WTC11 (cell line): ENCODE measurements around the gene LCE2A. TPM values are rescaled to one million over a fixed set of nuclear protein-coding genes. Genes with fewer than 3 reads are reported as not detected.

Experiments used
- ATAC-seq: fragments of 200-7000 bp; cut with Tn5 transposase; 2 replicates; pipeline ENCODE4 v1.10.0; 2021; ENCODE audit warnings: mild to moderate bottlenecking, moderate library complexity
- CTCF ChIA-PET: fragments of 300-600 bp; sonication (Branson Sonifier 250); formaldehyde crosslinking; loops from one replicate; lab custom pipeline; 2021; ENCODE audit warnings: antibody characterized with exemption; lab: Charles Lee
- POLR2A ChIA-PET: fragments of 350-600 bp; sonication (Branson Sonifier 250); formaldehyde crosslinking; loops from one replicate; lab custom pipeline; 2021; ENCODE audit warnings: antibody characterized with exemption; lab: Charles Lee
- DNase-seq: peaks from one replicate; pipeline ENCODE4 v3.0.0; 2021; ENCODE audit warnings: low spot score
- H3K27ac Mint-ChIP-seq: 2 replicates; pipeline ENCODE4 v1.8.0; 2021; ENCODE audit warnings: mixed read lengths
- H3K27me3 Mint-ChIP-seq: 2 replicates; pipeline ENCODE4 v1.8.0; 2021; ENCODE audit warnings: low read depth, mild to moderate bottlenecking, moderate library complexity, mixed read lengths
- H3K36me3 Mint-ChIP-seq: 2 replicates; pipeline ENCODE4 v1.8.0; 2021; ENCODE audit warnings: mixed read lengths
- H3K4me1 Mint-ChIP-seq: 2 replicates; pipeline ENCODE4 v1.8.0; 2022; ENCODE audit warnings: mixed read lengths
- H3K4me3 Mint-ChIP-seq: 2 replicates; pipeline ENCODE4 v1.8.0; 2021; ENCODE audit warnings: mild to moderate bottlenecking, moderate library complexity, mixed read lengths
- H3K9me3 Mint-ChIP-seq: 2 replicates; pipeline ENCODE4 v1.8.0; 2021; ENCODE audit warnings: mixed read lengths
- ATF2 ChIP-seq: sonication (generic); formaldehyde crosslinking; IDR thresholded peaks from 2 replicates; pipeline ENCODE4 v1.8.1; 2022; ENCODE audit warnings: low read depth, missing genetic modification reagents, borderline replicate concordance
- E2F1 ChIP-seq: sonication (generic); formaldehyde crosslinking; IDR thresholded peaks from 2 replicates; pipeline ENCODE4 v1.8.0; 2022; ENCODE audit warnings: mild to moderate bottlenecking, missing genetic modification reagents
- E2F4 ChIP-seq: sonication (generic); formaldehyde crosslinking; IDR thresholded peaks from 2 replicates; pipeline ENCODE4 v1.8.1; 2022; ENCODE audit warnings: low read depth, mild to moderate bottlenecking, moderate library complexity, missing genetic modification reagents, borderline replicate concordance
- E2F5 ChIP-seq: sonication (generic); formaldehyde crosslinking; IDR thresholded peaks from 2 replicates; pipeline ENCODE4 v1.8.1; 2022; ENCODE audit warnings: mild to moderate bottlenecking, moderate library complexity, missing genetic modification reagents
- FOXP4 ChIP-seq: sonication (generic); formaldehyde crosslinking; IDR thresholded peaks from 2 replicates; pipeline ENCODE4 v1.8.0; 2022; ENCODE audit warnings: mild to moderate bottlenecking, missing genetic modification reagents
- HMGA2 ChIP-seq: fragments of 250-450 bp; sonication (Bioruptor Pico); IDR thresholded peaks from 2 replicates; pipeline ENCODE4 v1.4.0; 2021; ENCODE audit warnings: mild to moderate bottlenecking, moderate library complexity
- JAZF1 ChIP-seq: fragments of 250-450 bp; sonication (Bioruptor Pico); IDR thresholded peaks from 2 replicates; pipeline ENCODE4 v1.9.0; 2021; ENCODE audit warnings: moderate library complexity, mild to moderate bottlenecking, inconsistent platforms
- KAT7 ChIP-seq: sonication (generic); formaldehyde crosslinking; IDR thresholded peaks from 2 replicates; pipeline ENCODE4 v1.8.1; 2023; ENCODE audit warnings: missing genetic modification reagents, mild to moderate bottlenecking, borderline replicate concordance
- MXD4 ChIP-seq: fragments of 250-450 bp; sonication (Bioruptor Pico); IDR thresholded peaks from 2 replicates; pipeline ENCODE4 v1.8.0; 2021; ENCODE audit warnings: mild to moderate bottlenecking, moderate library complexity, borderline replicate concordance
- MYBL2 ChIP-seq: sonication (generic); formaldehyde crosslinking; IDR thresholded peaks from 2 replicates; pipeline ENCODE4 v1.8.1; 2023; ENCODE audit warnings: mild to moderate bottlenecking, moderate library complexity, missing genetic modification reagents
- NR2C2 ChIP-seq: sonication (generic); formaldehyde crosslinking; IDR thresholded peaks from 2 replicates; pipeline ENCODE4 v1.8.0; 2022; ENCODE audit warnings: mild to moderate bottlenecking, missing genetic modification reagents
- TCF7 ChIP-seq: sonication (generic); formaldehyde crosslinking; IDR thresholded peaks from 2 replicates; pipeline ENCODE4 v1.8.0; 2022; ENCODE audit warnings: mild to moderate bottlenecking, low read depth, missing genetic modification reagents, moderate library complexity
- ZBTB43 ChIP-seq: sonication (generic); formaldehyde crosslinking; IDR thresholded peaks from 2 replicates; pipeline ENCODE4 v1.8.1; 2023; ENCODE audit warnings: mild to moderate bottlenecking, missing genetic modification reagents
- ZNF416 ChIP-seq: fragments of 250-450 bp; sonication (Bioruptor Pico); IDR thresholded peaks from 2 replicates; pipeline ENCODE4 v1.9.0; 2021; ENCODE audit warnings: mild to moderate bottlenecking, inconsistent platforms
- ZNF423 ChIP-seq: fragments of 250-450 bp; sonication (Bioruptor Pico); IDR thresholded peaks from 2 replicates; pipeline ENCODE4 v2.1.2; 2022; ENCODE audit warnings: mild to moderate bottlenecking, moderate library complexity
- total RNA-seq: library from RNA; stranded (reverse); gene quantifications from 3 replicates; pipeline ENCODE4 v1.2.3, GENCODE V29; 2021

LCE2A gene
- total RNA-seq, 1 experiment from 2014 or later = not detected

- no peak for TF ChIP-seq MYBL2 (CRISPR knock-in tag)
- TF ChIP-seq KAT7 (CRISPR knock-in tag) = no peak
Observed at GRCh38 chr1:152735648-152736047, 37.5 kb downstream of the LCE2A start (continued).

- no peak overlapping the region for H3K27ac Mint-ChIP-seq
- ChIA-PET CTCF (no interaction called here), POLR2A (no interaction called here)
- ATAC-seq (no peak), DNase-seq (no peak)
- peaks cover 11% of the 10 kb centered on the region for H3K27me3 Mint-ChIP-seq
- no peaks in the 10 kb centered on the region for H3K4me1 Mint-ChIP-seq
- no peak overlapping the region for H3K4me3 Mint-ChIP-seq
- TF ChIP-seq TCF7 (CRISPR knock-in tag) (no peak), JAZF1 (no peak), FOXP4 (CRISPR knock-in tag) (no peak), E2F1 (CRISPR knock-in tag) (no peak), MXD4 (CRISPR knock-in tag) (no peak), E2F4 (CRISPR knock-in tag) (no peak), ZBTB43 (CRISPR knock-in tag) (no peak), ZNF423 (CRISPR knock-in tag) (no peak), ZNF416 (no peak), ATF2 (CRISPR knock-in tag) (no peak)
- peaks cover 86% of the 10 kb centered on the region for H3K36me3 Mint-ChIP-seq
- peaks cover 94% of the 10 kb centered on the region for H3K9me3 Mint-ChIP-seq
Observed at GRCh38 chr1:152737997-152738396, 39.9 kb downstream of the LCE2A start.

- Mint-ChIP-seq H3K27ac (no peak overlapping the region), H3K4me3 (no peak overlapping the region), H3K36me3 (peaks cover 88% of the 10 kb centered on the region), H3K4me1 (no peaks in the 10 kb centered on the region), H3K9me3 (peaks cover 95% of the 10 kb centered on the region), H3K27me3 (peaks cover 11% of the 10 kb centered on the region)
- ChIA-PET CTCF (no interaction called here), POLR2A (no interaction called here)
- TF ChIP-seq ZBTB43 (CRISPR knock-in tag) (no peak), E2F5 (CRISPR knock-in tag) (no peak), HMGA2 (CRISPR knock-in tag) (no peak), NR2C2 (CRISPR knock-in tag) (no peak)
- no peak for DNase-seq
- no peak for ATAC-seq
Observed at GRCh38 chr1:152739841-152740240, 41.7 kb downstream of the LCE2A start.
